Hepatocyte (in vitro differentiated cells): ENCODE data around the gene SNED1.

Experiments used
- CTCF ChIP-seq: fragments of 200-600 bp; sonication (generic); IDR thresholded peaks from 2 replicates; pipeline ENCODE4 v1.5.1; 2016; ENCODE audit warnings: antibody characterized with exemption, mild to moderate bottlenecking; ENCODE audit not compliant: poor library complexity
- EZH2phosphoT487 ChIP-seq: fragments of 200-600 bp; sonication (generic); IDR thresholded peaks from one replicate; pipeline ENCODE4 v1.6.1; 2018; ENCODE audit warnings: antibody characterized with exemption, mild to moderate bottlenecking, low read depth, moderate library complexity; ENCODE audit not compliant: unreplicated experiment, severe bottlenecking

GRCh38 chr2:241062389-241063092 is 64.1 kb downstream of the SNED1 start:
- no peak for TF ChIP-seq CTCF
- no peak for TF ChIP-seq EZH2phosphoT487
